ENCODE data around the gene PPP1R9B. TPM values are rescaled to one million over a fixed set of nuclear protein-coding genes. Genes with fewer than 3 reads are reported as not detected.

The PPP1R9B gene
- total RNA-seq, 1 experiment from 2014 or later, result 36.1 TPM

DNA sequence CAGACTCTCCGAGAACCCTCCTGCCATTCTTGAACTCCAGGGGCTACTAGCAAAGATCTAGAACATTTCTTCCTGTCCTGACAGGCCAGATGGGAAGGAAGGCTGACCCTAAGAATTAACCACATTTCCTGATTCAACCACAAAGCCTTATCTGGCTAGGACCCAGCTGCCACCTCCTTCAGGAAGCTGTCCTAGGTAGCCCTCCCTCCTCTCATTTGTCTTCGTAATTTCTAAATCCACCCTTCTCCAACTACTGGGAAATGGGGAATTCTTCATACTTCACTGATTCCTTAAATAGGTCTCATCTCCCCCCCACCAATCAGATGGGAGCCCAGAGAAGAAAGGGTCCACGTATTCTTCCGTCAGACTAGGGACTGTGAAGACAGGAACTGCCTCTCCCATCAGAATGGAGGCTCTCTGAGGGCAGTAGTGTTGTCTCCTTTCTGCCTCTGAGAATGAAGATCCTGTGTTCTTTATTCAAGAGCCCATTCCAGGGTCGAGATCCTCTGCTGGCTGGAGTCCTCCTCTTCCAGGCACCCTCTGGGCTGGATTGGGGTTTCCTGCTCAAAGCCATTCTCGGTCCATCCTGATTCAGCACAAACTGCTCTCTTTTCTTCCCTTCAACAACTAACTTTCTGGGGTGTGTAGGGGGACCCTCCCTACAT lies 22.6 kb downstream of the PPP1R9B start:
- DNase-seq (ENCODE audit: low read depth), result peak; percentile 71

GRCh38 chr17:50125420-50125997 lies 25.0 kb downstream of the PPP1R9B start:
- no peak for DNase-seq (ENCODE audit: low read depth)

GRCh38 chr17:50123649-50124349 lies 26.7 kb downstream of the PPP1R9B start:
- no peak for DNase-seq (ENCODE audit: low read depth)

GRCh38 chr17:50122945-50123344 lies 27.5 kb downstream of the PPP1R9B start:
- no peak for DNase-seq (ENCODE audit: low read depth)

- DNase-seq (ENCODE audit: low read depth), result no peak
Observed at GRCh38 chr17:50120475-50121253, 29.8 kb downstream of the PPP1R9B start.

- no peak for DNase-seq (ENCODE audit: low read depth)
Observed at GRCh38 chr17:50118828-50119218, 31.7 kb downstream of the PPP1R9B start.

DNA sequence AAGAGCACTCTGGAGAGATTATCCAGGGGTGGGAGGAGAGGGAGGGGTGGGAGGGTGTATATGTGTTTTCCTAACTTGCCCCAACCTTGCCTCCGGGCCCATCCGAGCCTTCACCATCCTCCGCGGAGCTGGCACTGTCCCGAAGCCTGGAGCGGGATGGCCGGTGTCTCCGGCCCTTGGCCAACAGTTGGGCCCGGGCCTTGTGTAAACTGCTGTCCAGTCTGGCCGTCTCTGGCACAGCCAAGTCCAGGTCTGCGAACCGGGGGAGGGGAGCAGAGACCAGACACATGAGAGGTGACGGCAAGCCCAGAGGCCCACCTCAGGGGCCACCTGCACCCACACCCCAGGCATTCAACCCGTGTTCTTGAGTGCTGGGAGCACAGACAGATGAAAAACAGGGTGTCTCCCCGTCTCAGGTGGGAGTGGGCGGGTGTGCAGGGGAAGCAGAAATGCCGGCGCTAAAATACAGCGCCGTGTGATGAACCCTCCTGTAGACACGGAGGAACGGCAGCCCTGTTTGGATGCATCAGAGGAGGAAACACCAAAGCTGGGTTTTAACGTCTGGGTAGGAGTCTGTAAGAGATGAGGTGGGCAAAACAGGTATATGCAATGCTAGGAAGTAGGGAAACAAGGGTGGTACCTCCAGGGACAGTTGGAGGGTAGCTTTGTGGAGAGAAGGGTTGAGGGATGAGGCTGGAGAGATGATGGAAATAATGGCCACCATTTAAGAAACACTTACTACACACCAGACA lies 32.2 kb downstream of the PPP1R9B start:
- no peak for DNase-seq (ENCODE audit: low read depth)

GRCh38 chr17:50117202-50118051 lies 33.0 kb downstream of the PPP1R9B start:
- DNase-seq (ENCODE audit: low read depth), result no peak

- DNase-seq (ENCODE audit: low read depth), result no peak
Observed at GRCh38 chr17:50115756-50116155, 34.7 kb downstream of the PPP1R9B start.

DNA sequence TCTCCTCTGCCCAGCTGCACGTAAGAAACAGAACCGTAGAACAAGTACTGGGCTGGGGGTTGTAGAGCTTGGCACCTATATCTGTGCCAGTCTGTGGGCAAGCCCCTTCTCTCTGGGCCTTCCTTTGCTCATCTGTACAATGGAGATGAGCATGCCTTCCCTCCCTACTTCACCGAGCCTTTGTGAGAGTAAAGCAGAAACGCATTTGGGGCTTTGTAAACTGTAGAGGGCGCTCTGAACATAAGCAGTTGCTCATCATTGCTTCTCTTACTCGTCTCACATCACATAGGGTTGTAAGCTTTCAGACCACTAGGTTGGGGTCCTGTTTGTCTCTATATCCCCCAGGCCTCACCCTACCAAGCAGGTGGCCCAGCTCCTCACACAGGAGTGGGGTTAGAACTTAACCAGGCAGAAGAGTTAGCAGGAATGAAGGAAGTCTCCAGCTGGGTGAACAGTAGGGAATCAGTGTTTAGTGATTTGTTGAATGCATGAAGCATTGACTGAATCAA lies 35.6 kb downstream of the PPP1R9B start:
- DNase-seq (ENCODE audit: low read depth), result peak; percentile 68

DNA sequence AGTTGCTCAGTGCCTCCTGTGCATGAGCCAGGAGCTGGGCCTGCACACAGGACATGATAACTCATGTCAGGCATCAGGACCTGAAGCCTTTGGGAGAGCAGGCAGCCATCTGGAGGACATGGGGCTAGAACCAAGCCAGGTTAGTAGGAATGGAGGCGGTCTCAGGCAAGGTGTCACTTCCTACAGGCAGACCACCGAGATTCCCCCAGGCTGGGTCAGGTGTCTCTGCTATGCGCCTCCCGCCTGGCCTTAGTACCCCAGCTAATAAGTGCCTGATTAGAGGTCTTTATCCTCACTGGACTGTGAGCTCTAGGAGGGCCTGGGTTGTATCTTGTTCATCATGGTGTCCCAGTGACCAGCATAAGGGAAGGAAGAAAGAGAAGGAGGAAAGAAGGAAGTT lies 36.1 kb downstream of the PPP1R9B start:
- DNase-seq (ENCODE audit: low read depth), result no peak

DNA sequence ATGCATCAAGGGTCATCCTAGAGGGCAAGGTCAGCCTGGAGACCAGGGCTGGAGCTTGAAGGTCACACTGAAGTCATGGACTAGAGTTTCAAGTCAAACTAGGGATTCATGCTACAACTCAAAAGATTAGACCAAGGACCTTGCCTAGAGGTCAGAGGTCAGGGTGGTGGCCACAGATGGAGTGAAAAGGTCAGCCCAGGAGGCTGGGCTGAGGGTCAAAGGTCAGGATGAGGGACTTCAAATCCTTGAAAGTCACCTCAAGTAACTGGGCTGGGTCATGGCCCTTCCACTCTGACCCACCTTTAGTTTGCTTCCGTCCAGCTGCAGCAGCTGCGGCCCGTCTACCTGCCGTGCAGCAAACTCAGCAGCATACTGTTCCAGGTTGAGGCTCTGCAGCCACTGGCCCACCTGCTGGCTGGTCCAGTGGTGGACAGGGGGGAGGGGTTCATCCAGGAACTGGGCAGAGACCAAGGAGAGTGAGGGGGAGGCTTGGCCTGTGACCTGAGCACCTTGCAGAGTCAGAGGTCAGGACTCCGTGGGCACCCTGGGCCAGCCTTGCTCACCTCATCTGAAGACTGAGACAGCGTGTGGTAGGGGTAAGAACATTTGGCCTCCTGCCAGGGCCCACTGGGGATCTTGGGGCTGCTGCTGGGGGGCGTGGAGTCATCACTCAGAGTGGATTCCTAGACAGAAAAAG lies 36.7 kb downstream of the PPP1R9B start:
- no peak for DNase-seq (ENCODE audit: low read depth)

- DNase-seq (ENCODE audit: low read depth), result no peak
Observed at GRCh38 chr17:50112694-50113093, 37.8 kb downstream of the PPP1R9B start.

DNA sequence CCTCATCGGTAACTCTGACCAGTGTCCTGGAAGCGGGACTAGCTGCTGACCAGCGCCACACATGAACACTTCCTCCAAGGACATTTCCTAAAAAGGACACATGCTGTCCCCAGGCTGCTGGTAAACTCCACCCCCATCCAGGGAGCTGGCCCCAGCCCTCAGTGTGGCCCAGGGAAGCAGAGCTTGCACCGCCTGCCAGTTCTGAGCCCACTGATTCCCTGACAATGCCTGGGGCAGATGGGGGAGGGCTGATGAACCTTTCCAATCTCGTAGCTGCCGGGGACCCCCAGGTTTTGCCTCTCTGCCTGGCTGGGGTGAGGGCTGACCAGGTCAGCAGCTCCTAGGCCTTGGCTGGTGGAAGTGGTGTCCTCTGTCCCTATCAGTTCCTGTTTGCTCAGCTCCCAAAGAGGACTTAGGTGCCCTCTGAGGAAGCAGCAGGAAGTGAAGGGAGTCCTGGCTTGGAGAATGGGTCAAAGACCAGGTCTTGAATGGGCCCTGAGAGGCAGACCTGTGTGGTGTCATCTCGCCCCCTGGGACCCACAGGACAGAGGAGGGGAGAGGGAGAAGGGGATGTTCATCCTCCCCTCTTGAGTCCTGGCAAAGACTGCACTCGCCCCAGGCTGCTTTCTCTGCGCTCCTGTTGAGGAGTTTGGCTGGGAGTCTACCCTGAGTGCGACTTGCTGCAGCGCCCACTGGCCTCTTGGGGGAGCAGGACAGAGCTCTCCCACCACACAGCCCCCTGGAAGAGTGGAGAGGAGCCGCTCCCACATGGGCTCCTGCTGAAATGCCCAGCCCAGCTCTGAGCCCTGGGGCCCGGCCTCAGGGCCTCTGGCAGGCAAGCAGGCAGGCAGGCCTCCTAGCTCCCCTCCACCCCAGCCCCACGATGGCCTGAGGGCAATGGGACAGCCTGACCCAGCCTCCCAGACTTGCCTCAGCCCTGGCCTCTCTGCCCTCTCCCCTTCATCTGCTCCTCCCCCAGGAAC lies 38.5 kb downstream of the PPP1R9B start:
- DNase-seq (ENCODE audit: low read depth), result no peak

GRCh38 chr17:50110591-50111349 lies 39.7 kb downstream of the PPP1R9B start:
- no peak for DNase-seq (ENCODE audit: low read depth)

DNA sequence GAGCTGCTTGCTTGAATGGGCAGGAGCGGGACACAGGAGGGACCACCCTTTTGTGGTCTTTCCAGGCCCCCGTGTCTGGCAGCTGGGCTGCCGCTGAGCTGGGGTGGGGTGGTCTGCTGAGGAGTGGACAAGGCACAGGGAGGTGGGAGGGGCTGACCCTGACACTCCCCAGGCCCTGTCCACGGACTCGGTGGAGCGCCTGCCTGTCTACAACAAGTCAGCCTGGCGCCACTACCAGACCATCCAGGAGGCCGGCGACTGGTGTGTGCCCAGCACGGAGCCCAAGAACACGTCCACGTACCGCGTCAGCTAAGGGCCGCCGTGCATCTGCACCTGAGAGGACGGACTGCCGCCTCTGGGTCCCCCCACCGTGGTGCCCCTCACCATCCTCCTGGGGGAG lies 40.7 kb downstream of the PPP1R9B start:
- no peak for DNase-seq (ENCODE audit: low read depth)

DNA sequence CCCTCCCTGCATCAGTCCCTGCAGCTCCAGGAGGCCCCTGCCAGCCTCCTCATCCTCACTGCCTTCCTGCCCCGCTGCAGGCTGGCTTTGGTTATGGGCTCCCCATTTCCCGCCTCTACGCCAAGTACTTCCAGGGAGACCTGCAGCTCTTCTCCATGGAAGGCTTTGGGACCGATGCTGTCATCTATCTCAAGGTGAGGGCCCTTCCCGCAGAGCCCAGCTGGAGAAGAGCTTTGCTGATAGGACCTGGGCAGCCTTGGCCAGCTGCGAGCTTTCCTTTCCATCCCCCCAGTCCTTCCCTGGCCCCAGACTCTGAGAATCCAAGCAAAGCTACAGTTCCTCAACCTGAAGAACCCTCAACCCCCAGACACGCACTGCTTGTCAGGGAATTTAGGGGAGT lies 41.3 kb downstream of the PPP1R9B start:
- no peak for DNase-seq (ENCODE audit: low read depth)

DNA sequence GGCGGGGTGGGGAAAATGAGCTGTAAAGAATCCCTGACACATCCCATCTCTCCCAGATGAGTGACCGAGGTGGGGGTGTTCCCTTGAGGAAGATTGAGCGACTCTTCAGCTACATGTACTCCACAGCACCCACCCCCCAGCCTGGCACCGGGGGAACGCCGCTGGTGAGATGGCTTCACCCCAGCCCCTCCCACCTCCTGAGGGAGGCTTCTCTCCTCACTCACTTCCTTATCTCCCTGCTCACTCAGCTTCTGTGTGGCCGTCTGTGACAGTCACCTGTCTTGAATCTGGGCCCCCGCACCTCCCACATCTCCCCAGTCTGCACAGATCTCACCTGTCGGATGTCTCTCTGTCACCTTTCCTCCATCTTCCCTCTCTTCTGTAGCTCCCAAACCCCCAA lies 41.9 kb downstream of the PPP1R9B start:
- no peak for DNase-seq (ENCODE audit: low read depth)

All from M059J (cell line).